NCI-H1694 (cell line): ENCODE results near the gene C13orf46.

ENCODE experiments used
- DNase-seq: peaks from one replicate; lab custom pipeline; 2025; lab: John Stamatoyannopoulos, UW

The C13orf46 gene

GRCh38 chr13:113970810-113971470 lies 2.9 kb downstream of the C13orf46 start:
- DNase-seq = no peak

GRCh38 chr13:113969973-113970611 lies 3.8 kb downstream of the C13orf46 start:
- no peak for DNase-seq

- no peak for DNase-seq
Measured at GRCh38 chr13:113969311-113969972, 4.4 kb downstream of the C13orf46 start.

- no peak for DNase-seq
Measured at GRCh38 chr13:113968463-113969310, 5.2 kb downstream of the C13orf46 start.

GRCh38 chr13:113967729-113968462 lies 6.0 kb downstream of the C13orf46 start:
- no peak for DNase-seq

- no peak for DNase-seq
Measured at GRCh38 chr13:113967206-113967720, 6.6 kb downstream of the C13orf46 start.

- no peak for DNase-seq
Measured at GRCh38 chr13:113965968-113966884, 7.7 kb downstream of the C13orf46 start.

GRCh38 chr13:113965383-113965874 lies 8.4 kb downstream of the C13orf46 start:
- DNase-seq = no peak

GRCh38 chr13:113964251-113964995 lies 9.5 kb downstream of the C13orf46 start:
- DNase-seq = no peak

- DNase-seq = no peak
Measured at GRCh38 chr13:113963376-113963775, 10.5 kb downstream of the C13orf46 start.

- no peak for DNase-seq
Measured at GRCh38 chr13:113962975-113963374, 10.9 kb downstream of the C13orf46 start.

- no peak for DNase-seq
Measured at GRCh38 chr13:113962386-113962785, 11.5 kb downstream of the C13orf46 start.

GRCh38 chr13:113960276-113960948 lies 13.5 kb downstream of the C13orf46 start:
- no peak for DNase-seq

GRCh38 chr13:113959198-113959597 lies 14.7 kb downstream of the C13orf46 start:
- no peak for DNase-seq

- no peak for DNase-seq
Measured at GRCh38 chr13:113958373-113958772, 15.5 kb downstream of the C13orf46 start.

GRCh38 chr13:113956571-113956970 lies 17.3 kb downstream of the C13orf46 start:
- DNase-seq = no peak

- DNase-seq = no peak
Measured at GRCh38 chr13:113955691-113956090, 18.2 kb downstream of the C13orf46 start.

GRCh38 chr13:113955235-113955634 lies 18.6 kb downstream of the C13orf46 start:
- DNase-seq = no peak
